Glutamatergic neuron (in vitro differentiated cells): ENCODE data around the gene MTHFD1L. TPM values are rescaled to one million over a fixed set of nuclear protein-coding genes. Genes with fewer than 3 reads are reported as not detected.
A peak's percentile ranks its signal among the peaks of the same experiment; 100 is the strongest.

Source experiments
- DNase-seq: peaks from one replicate; pipeline ENCODE4 v3.0.0; 2022
- H3K27ac Mint-ChIP-seq: one replicate; pipeline ENCODE4 v1.8.0; 2020; ENCODE audit warnings: mild to moderate bottlenecking, mixed read lengths, inconsistent platforms; ENCODE audit not compliant: unreplicated experiment
- H3K27me3 Mint-ChIP-seq: one replicate; pipeline ENCODE4 v1.8.0; 2020; ENCODE audit warnings: mild to moderate bottlenecking, moderate library complexity, mixed read lengths, inconsistent platforms; ENCODE audit not compliant: unreplicated experiment
- H3K36me3 Mint-ChIP-seq: one replicate; pipeline ENCODE4 v1.8.0; 2020; ENCODE audit warnings: mild to moderate bottlenecking, mixed read lengths, inconsistent platforms; ENCODE audit not compliant: unreplicated experiment
- H3K4me1 Mint-ChIP-seq: one replicate; pipeline ENCODE4 v1.8.0; 2020; ENCODE audit warnings: mild to moderate bottlenecking, low read depth, mixed read lengths, inconsistent platforms; ENCODE audit not compliant: unreplicated experiment
- H3K4me3 Mint-ChIP-seq: one replicate; pipeline ENCODE4 v1.8.0; 2020; ENCODE audit warnings: mild to moderate bottlenecking, mixed read lengths, inconsistent platforms; ENCODE audit not compliant: unreplicated experiment
- H3K9me3 Mint-ChIP-seq: one replicate; pipeline ENCODE4 v1.8.0; 2020; ENCODE audit warnings: mild to moderate bottlenecking, moderate library complexity, mixed read lengths, inconsistent platforms; ENCODE audit not compliant: unreplicated experiment
- CTCF ChIP-seq: fragments of 200-600 bp; sonication (generic); IDR thresholded peaks from one replicate; pipeline ENCODE4 v1.5.0; 2021; ENCODE audit not compliant: partially characterized antibody, unreplicated experiment
- total RNA-seq: library from RNA; stranded (reverse); fragmentation: NEBNext Ultra II Directional; extraction: Animal tissue kit (Norgen Biotek cat#: 25700); gene quantifications from one replicate; pipeline ENCODE4 v1.2.1, GENCODE V29; 2021; ENCODE audit not compliant: unreplicated experiment

MTHFD1L gene
- total RNA-seq, 1 donor from 2014 or later, result 35.9 TPM

GRCh38 chr6:151018911-151019782 lies 153.6 kb downstream of the MTHFD1L start:
- no peak for TF ChIP-seq CTCF
- Mint-ChIP-seq H3K4me3 (no peak overlapping the region), H3K36me3 (no peaks in the 10 kb centered on the region)

GRCh38 chr6:151021896-151022295 lies 156.4 kb downstream of the MTHFD1L start:
- H3K27ac Mint-ChIP-seq, result peak overlapping the region; percentile 73
- peak overlapping the region; percentile 30 for H3K4me3 Mint-ChIP-seq
- peaks cover 19% of the 10 kb centered on the region for H3K4me1 Mint-ChIP-seq
- DNase-seq, result no peak
- peaks cover 2% of the 10 kb centered on the region for H3K27me3 Mint-ChIP-seq
- H3K9me3 Mint-ChIP-seq, result peaks cover 4% of the 10 kb centered on the region
- TF ChIP-seq CTCF, result no peak
- no peaks in the 10 kb centered on the region for H3K36me3 Mint-ChIP-seq

More at GRCh38 chr6:151018911-151019782, 153.6 kb downstream of the MTHFD1L start:
- Mint-ChIP-seq H3K27me3 (peaks cover 2% of the 10 kb centered on the region), H3K4me1 (peaks cover 25% of the 10 kb centered on the region), H3K9me3 (peaks cover 4% of the 10 kb centered on the region), H3K27ac (no peak overlapping the region)
- DNase-seq, result no peak

GRCh38 chr6:151022492-151022891 lies 157.0 kb downstream of the MTHFD1L start:
- H3K4me3 Mint-ChIP-seq, result peak overlapping the region; percentile 53
- peak; percentile 35 for DNase-seq
- H3K27ac Mint-ChIP-seq, result peak overlapping the region; percentile 73
- H3K27me3 Mint-ChIP-seq, result peaks cover 2% of the 10 kb centered on the region
- TF ChIP-seq CTCF, result no peak
- H3K36me3 Mint-ChIP-seq, result no peaks in the 10 kb centered on the region
- H3K4me1 Mint-ChIP-seq, result peaks cover 19% of the 10 kb centered on the region
- peaks cover 4% of the 10 kb centered on the region for H3K9me3 Mint-ChIP-seq

GRCh38 chr6:151023342-151023741 lies 157.8 kb downstream of the MTHFD1L start:
- H3K36me3 Mint-ChIP-seq, result peaks cover 3% of the 10 kb centered on the region
- DNase-seq, result no peak
- H3K27me3 Mint-ChIP-seq, result peaks cover 2% of the 10 kb centered on the region
- peaks cover 5% of the 10 kb centered on the region for H3K9me3 Mint-ChIP-seq
- H3K27ac Mint-ChIP-seq, result no peak overlapping the region
- TF ChIP-seq CTCF, result no peak
- H3K4me1 Mint-ChIP-seq, result peaks cover 19% of the 10 kb centered on the region
- no peak overlapping the region for H3K4me3 Mint-ChIP-seq

GRCh38 chr6:151024597-151024996 lies 159.1 kb downstream of the MTHFD1L start:
- DNase-seq, result no peak
- Mint-ChIP-seq H3K9me3 (peaks cover 6% of the 10 kb centered on the region), H3K36me3 (peaks cover 5% of the 10 kb centered on the region), H3K4me1 (peaks cover 19% of the 10 kb centered on the region), H3K27ac (no peak overlapping the region), H3K4me3 (no peak overlapping the region), H3K27me3 (peaks cover 2% of the 10 kb centered on the region)
- no peak for TF ChIP-seq CTCF
